WI38 (cell line): ENCODE results near the gene ALKBH6.

ENCODE experiments used
- H3K4me3 ChIP-seq: 2 replicates; pipeline ENCODE4 v1.5.1; 2011; ENCODE audit warnings: low read depth, mild to moderate bottlenecking, control low read depth, low read length
- CTCF ChIP-seq: IDR thresholded peaks from 2 replicates; pipeline ENCODE4 v1.5.1; 2012; ENCODE audit warnings: low read depth, mild to moderate bottlenecking, control low read depth, low read length

The ALKBH6 gene

GRCh38 chr19:36014012-36014924 lies at the start of gene ALKBH6:
TSS of gene ALKBH6 (minus strand) at chr19:36014213. CDS start at chr19:36013397, 816 bp downstream.
- peak within 1 kb of the TSS; percentile 94 for H3K4me3 ChIP-seq
- no peak for TF ChIP-seq CTCF

- no peak overlapping the region for H3K4me3 ChIP-seq
- TF ChIP-seq CTCF: no peak
Observed at GRCh38 chr19:36061367-36061766, 47.4 kb upstream of the ALKBH6 start.

GRCh38 chr19:36060430-36060829 lies 46.4 kb upstream of the ALKBH6 start:
- H3K4me3 ChIP-seq: no peak overlapping the region
- TF ChIP-seq CTCF: peak; percentile 58

GRCh38 chr19:36059180-36059910 lies 45.3 kb upstream of the ALKBH6 start:
- no peak for TF ChIP-seq CTCF
- no peak overlapping the region for H3K4me3 ChIP-seq

GRCh38 chr19:36058481-36059179 lies 44.6 kb upstream of the ALKBH6 start:
- H3K4me3 ChIP-seq: no peak overlapping the region
- TF ChIP-seq CTCF: no peak

GRCh38 chr19:36054733-36055686 lies 41.0 kb upstream of the ALKBH6 start, which contains the start of gene WDR62:
TSS of gene WDR62 (plus strand) at chr19:36054897. CDS start at chr19:36054972, 75 bp downstream.
- TF ChIP-seq CTCF: no peak
- H3K4me3 ChIP-seq: peak within 1 kb of the TSS; percentile 82
